H9 (cell line): ENCODE measurements around the gene IGF2R. TPM values are rescaled to one million over a fixed set of nuclear protein-coding genes. Genes with fewer than 3 reads are reported as not detected.

Experiments used
- DNase-seq: peaks from one replicate; pipeline ENCODE4 v3.0.0-alpha.2; 2017
- H2AFZ ChIP-seq: one replicate; pipeline ENCODE4 v1.6.1; 2013; ENCODE audit warnings: mild to moderate bottlenecking, low read length, control low read depth, moderate library complexity
- H2AK5ac ChIP-seq: 2 replicates; pipeline ENCODE4 v1.6.1; 2013; ENCODE audit warnings: low read length, control low read depth, mixed read lengths; ENCODE audit not compliant: insufficient read length
- H2BK120ac ChIP-seq: one replicate; pipeline ENCODE4 v1.6.1; 2013; ENCODE audit warnings: low read depth, mild to moderate bottlenecking, low read length, control low read depth, inconsistent platforms; ENCODE audit not compliant: poor library complexity, severe bottlenecking
- H2BK12ac ChIP-seq: 2 replicates; pipeline ENCODE4 v1.6.1; 2013; ENCODE audit warnings: low read length, control low read depth, mixed read lengths, low read depth; ENCODE audit not compliant: insufficient read length
- H2BK15ac ChIP-seq: 2 replicates; pipeline ENCODE4 v1.6.1; 2013; ENCODE audit warnings: low read depth, low read length, control low read depth
- H2BK20ac ChIP-seq: one replicate; pipeline ENCODE4 v1.6.1; 2013; ENCODE audit warnings: low read depth, mild to moderate bottlenecking, low read length, control low read depth, inconsistent platforms; ENCODE audit not compliant: poor library complexity, severe bottlenecking
- H2BK5ac ChIP-seq: 2 replicates; pipeline ENCODE4 v1.6.1; 2013; ENCODE audit warnings: low read length, control low read depth, mixed read lengths; ENCODE audit not compliant: insufficient read length
- H3K14ac ChIP-seq: 2 replicates; pipeline ENCODE4 v1.6.1; 2013; ENCODE audit warnings: low read length, control low read depth; ENCODE audit not compliant: insufficient read depth
- H3K18ac ChIP-seq: 2 replicates; pipeline ENCODE4 v1.6.1; 2013; ENCODE audit warnings: low read depth, mild to moderate bottlenecking, mixed read lengths, low read length, control low read depth; ENCODE audit not compliant: insufficient read length
- H3K23ac ChIP-seq: 2 replicates; pipeline ENCODE4 v1.6.1; 2013; ENCODE audit warnings: low read length, control low read depth, mixed read lengths, low read depth; ENCODE audit not compliant: insufficient read length
- H3K23me2 ChIP-seq: 2 replicates; pipeline ENCODE4 v1.6.1; 2013; ENCODE audit warnings: low read depth, mild to moderate bottlenecking, mixed read lengths, low read length, control low read depth; ENCODE audit not compliant: insufficient read length, poor library complexity, severe bottlenecking
- H3K27ac ChIP-seq: 2 replicates; pipeline ENCODE4 v1.5.1; 2013; ENCODE audit warnings: low read length, control low read depth, mixed read lengths, low read depth; ENCODE audit not compliant: insufficient read length
- H3K27me3 ChIP-seq: 2 replicates; pipeline ENCODE4 v1.6.1; 2013; ENCODE audit warnings: low read length, control low read depth, inconsistent platforms; ENCODE audit not compliant: insufficient read depth
- H3K4ac ChIP-seq: 2 replicates; pipeline ENCODE4 v1.6.1; 2013; ENCODE audit warnings: low read depth, mild to moderate bottlenecking, control low read depth, inconsistent platforms, low read length, moderate library complexity
- H3K4me1 ChIP-seq: 2 replicates; pipeline ENCODE4 v1.6.1; 2013; ENCODE audit warnings: low read length, control low read depth, inconsistent platforms; ENCODE audit not compliant: insufficient read depth
- H3K4me2 ChIP-seq: 2 replicates; pipeline ENCODE4 v1.6.1; 2013; ENCODE audit warnings: low read length, control low read depth, mixed read lengths; ENCODE audit not compliant: insufficient read length, insufficient read depth
- H3K56ac ChIP-seq: 2 replicates; pipeline ENCODE4 v1.6.1; 2013; ENCODE audit warnings: low read depth, mild to moderate bottlenecking, mixed read lengths, low read length, control low read depth; ENCODE audit not compliant: insufficient read length
- H3K79me1 ChIP-seq: 2 replicates; pipeline ENCODE4 v1.6.1; 2013; ENCODE audit warnings: low read depth, mild to moderate bottlenecking, moderate library complexity, low read length, control low read depth, inconsistent platforms; ENCODE audit not compliant: insufficient read depth, poor library complexity, severe bottlenecking
- H3K79me2 ChIP-seq: 2 replicates; pipeline ENCODE4 v1.6.1; 2013; ENCODE audit warnings: low read length, control low read depth, inconsistent platforms; ENCODE audit not compliant: insufficient read depth
- H3K9ac ChIP-seq: 2 replicates; pipeline ENCODE4 v1.6.1; 2013; ENCODE audit warnings: low read length, control low read depth, mixed read lengths; ENCODE audit not compliant: insufficient read length; ENCODE audit errors: extremely low read depth
- H3K9me3 ChIP-seq: one replicate; pipeline ENCODE4 v1.6.1; 2013; ENCODE audit warnings: low read depth, low read length, inconsistent platforms; ENCODE audit not compliant: control insufficient read depth
- H3T11ph ChIP-seq: one replicate; pipeline ENCODE4 v1.6.1; 2013; ENCODE audit warnings: mild to moderate bottlenecking, low read length, control low read depth, inconsistent platforms
- H4K20me1 ChIP-seq: one replicate; pipeline ENCODE4 v1.6.1; 2013; ENCODE audit not compliant: control insufficient read depth, insufficient read length, insufficient read depth
- H4K5ac ChIP-seq: 2 replicates; pipeline ENCODE4 v1.6.1; 2013; ENCODE audit warnings: low read depth, mild to moderate bottlenecking, mixed read lengths, low read length, control low read depth; ENCODE audit not compliant: insufficient read length
- H4K8ac ChIP-seq: replicated peaks from 2 replicates; pipeline ENCODE4 v1.6.1; 2013; ENCODE audit warnings: low read length, control low read depth, mixed read lengths, low read depth; ENCODE audit not compliant: insufficient read length
- H4K91ac ChIP-seq: 2 replicates; pipeline ENCODE4 v1.6.1; 2013; ENCODE audit warnings: low read depth, mild to moderate bottlenecking, moderate library complexity, mixed read lengths, low read length, control low read depth; ENCODE audit not compliant: insufficient read length
- H3K27ac Mint-ChIP-seq, 3 experiments: 2 replicates in 2 of 3; 3 replicates in 1 of 3; pipeline ENCODE4 v1.8.0; 2020 to 2021; ENCODE audit warnings: mixed read lengths in 3 of 3, mild to moderate bottlenecking in 1 of 3, moderate library complexity in 1 of 3
- H3K27me3 Mint-ChIP-seq: 2 replicates; pipeline ENCODE4 v1.8.0; 2021; ENCODE audit warnings: low read depth, mild to moderate bottlenecking, moderate library complexity, mixed read lengths
- H3K36me3 Mint-ChIP-seq, 3 experiments: 2 replicates in 2 of 3; 3 replicates in 1 of 3; pipeline ENCODE4 v1.8.0; 2020 to 2021; ENCODE audit warnings: low read depth in 3 of 3, mixed read lengths in 3 of 3; ENCODE audit not compliant: insufficient read depth in 1 of 3
- H3K4me1 Mint-ChIP-seq, 2 experiments: 2 replicates each; pipeline ENCODE4 v1.8.0; 2020; ENCODE audit warnings: mixed read lengths in 2 of 2
- H3K4me3 Mint-ChIP-seq, 2 experiments: 2 replicates in 1 of 2; 3 replicates in 1 of 2; pipeline ENCODE4 v1.8.0; 2020 to 2021; ENCODE audit warnings: mild to moderate bottlenecking in 2 of 2, mixed read lengths in 2 of 2, moderate library complexity in 1 of 2
- H3K9me3 Mint-ChIP-seq, 2 experiments: 2 replicates in 1 of 2; 3 replicates in 1 of 2; pipeline ENCODE4 v1.8.0; 2020; ENCODE audit warnings: mild to moderate bottlenecking in 2 of 2, mixed read lengths in 2 of 2, moderate library complexity in 1 of 2
- WGBS: extraction: QIAGEN DNeasy Blood & Tissue Kit; methylation state at CpG from one replicate; pipeline ENCODE4 v1.1.7; 2013; ENCODE audit warnings: missing lambda C conversion rate, low lambda C conversion rate, mixed read lengths; ENCODE audit not compliant: insufficient read length; ENCODE audit errors: extremely low coverage; 5-methylcytosine and 5-hydroxymethylcytosine counted together
- total RNA-seq: library from RNA; stranded (reverse); gene quantifications from 2 replicates; pipeline ENCODE4 v1.2.1, GENCODE V29; 2021
- TF ChIP-seq, protein P1 (sequence below): fragments of 200-600 bp; sonication (generic); conservative IDR thresholded peaks from 3 replicates; pipeline ENCODE4 v1.8.0; 2021; ENCODE audit warnings: antibody characterized with exemption, mild to moderate bottlenecking

The IGF2R gene
- total RNA-seq, 1 experiment from 2014 or later, result 66.7 TPM

DNA sequence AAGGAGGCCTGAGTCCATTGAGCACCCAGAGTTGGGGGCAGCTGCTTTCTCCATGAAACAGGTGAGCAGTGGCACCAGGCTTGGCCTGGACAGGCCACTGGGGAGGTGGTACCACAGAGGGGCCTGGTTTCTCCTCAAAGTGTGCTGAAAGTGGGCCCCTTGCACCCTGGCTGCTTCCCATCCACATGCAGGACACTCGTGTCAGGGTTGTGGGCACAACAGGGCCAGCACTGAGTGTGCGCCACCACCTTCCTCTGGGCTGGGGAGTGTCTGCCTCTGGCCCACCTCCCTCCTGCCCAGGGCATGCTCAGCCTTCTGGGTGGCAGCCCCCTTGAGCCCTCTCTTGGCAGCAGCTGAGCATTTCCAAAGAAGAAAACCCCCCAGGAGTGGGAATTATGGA lies 147.5 kb downstream of the IGF2R start:
- TF ChIP-seq, protein P1, sequence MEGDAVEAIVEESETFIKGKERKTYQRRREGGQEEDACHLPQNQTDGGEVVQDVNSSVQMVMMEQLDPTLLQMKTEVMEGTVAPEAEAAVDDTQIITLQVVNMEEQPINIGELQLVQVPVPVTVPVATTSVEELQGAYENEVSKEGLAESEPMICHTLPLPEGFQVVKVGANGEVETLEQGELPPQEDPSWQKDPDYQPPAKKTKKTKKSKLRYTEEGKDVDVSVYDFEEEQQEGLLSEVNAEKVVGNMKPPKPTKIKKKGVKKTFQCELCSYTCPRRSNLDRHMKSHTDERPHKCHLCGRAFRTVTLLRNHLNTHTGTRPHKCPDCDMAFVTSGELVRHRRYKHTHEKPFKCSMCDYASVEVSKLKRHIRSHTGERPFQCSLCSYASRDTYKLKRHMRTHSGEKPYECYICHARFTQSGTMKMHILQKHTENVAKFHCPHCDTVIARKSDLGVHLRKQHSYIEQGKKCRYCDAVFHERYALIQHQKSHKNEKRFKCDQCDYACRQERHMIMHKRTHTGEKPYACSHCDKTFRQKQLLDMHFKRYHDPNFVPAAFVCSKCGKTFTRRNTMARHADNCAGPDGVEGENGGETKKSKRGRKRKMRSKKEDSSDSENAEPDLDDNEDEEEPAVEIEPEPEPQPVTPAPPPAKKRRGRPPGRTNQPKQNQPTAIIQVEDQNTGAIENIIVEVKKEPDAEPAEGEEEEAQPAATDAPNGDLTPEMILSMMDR, result no peak
- H3K9me3 Mint-ChIP-seq, result peaks cover 12 to 19% of the 10 kb centered on the region in 2 experiments; a peak in 4 of 5 replicates
- peak; percentile 12 for DNase-seq

More for the DNA sequence above, 147.5 kb downstream of the IGF2R start:
- H2BK15ac ChIP-seq, result no peak overlapping the region
- no peak overlapping the region for H4K5ac ChIP-seq
- H3K14ac ChIP-seq, result no peak overlapping the region
- no peak overlapping the region for H4K8ac ChIP-seq
- H2AFZ ChIP-seq, result no peak overlapping the region
- H3K23ac ChIP-seq, result no peak overlapping the region
- H3T11ph ChIP-seq, result no peak overlapping the region
- no peaks in the 10 kb centered on the region for H3K23me2 ChIP-seq
- H3K27ac Mint-ChIP-seq, result no peak overlapping the region
- H2AK5ac ChIP-seq, result no peak overlapping the region
- no peak overlapping the region for H2BK120ac ChIP-seq
- peaks cover 5% of the 10 kb centered on the region; the same call in 1 of the 2 replicates for H3K4me1 ChIP-seq
- H3K79me1 ChIP-seq, result no peaks in the 10 kb centered on the region
- no peak overlapping the region for H3K27ac ChIP-seq
- no peak overlapping the region for H3K4me2 ChIP-seq
- H4K91ac ChIP-seq, result no peak overlapping the region
- no peak overlapping the region for H3K4ac ChIP-seq
- no peak overlapping the region for H3K9ac ChIP-seq
- H3K36me3 Mint-ChIP-seq, result peaks cover 18 to 21% (median 19%) of the 10 kb centered on the region in 3 experiments
- WGBS, result no CpG with 5 or more reads among the region's 2 CpGs
- H2BK20ac ChIP-seq, result no peak overlapping the region
- no peak overlapping the region for H3K56ac ChIP-seq
- H2BK5ac ChIP-seq, result no peak overlapping the region
- no peak overlapping the region for H3K4me3 Mint-ChIP-seq
- H3K4me1 Mint-ChIP-seq, result peaks cover 7% of the 10 kb centered on the region in 2 experiments
- H4K20me1 ChIP-seq, result no peaks in the 10 kb centered on the region
- H3K79me2 ChIP-seq, result no peaks in the 10 kb centered on the region
- H3K27me3 Mint-ChIP-seq, result no peaks in the 10 kb centered on the region
- H3K18ac ChIP-seq, result no peak overlapping the region
- H2BK12ac ChIP-seq, result no peak overlapping the region
- H3K9me3 ChIP-seq, result peaks cover 14% of the 10 kb centered on the region
- no peaks in the 10 kb centered on the region for H3K27me3 ChIP-seq
